Cardiac muscle cell (in vitro differentiated cells and primary cell): ENCODE results near the gene FGF14. TPM values are rescaled to one million over a fixed set of nuclear protein-coding genes. Genes with fewer than 3 reads are reported as not detected.

Experiments
- DNase-seq, 2 donors: peaks; one replicate each; pipeline versions ENCODE4 v3.0.0 to v3.0.0-alpha.2; 2010 to 2017; ENCODE audit warnings: low read depth in 1 of 2, low spot score in 1 of 2
- H3K27ac ChIP-seq: fragments of 200-600 bp; sonication (generic); 2 replicates; pipeline ENCODE4 v1.5.1; 2016
- H3K27me3 ChIP-seq: fragments of 200-600 bp; sonication (generic); 2 replicates; pipeline ENCODE4 v1.6.0; 2016; ENCODE audit warnings: control low read depth
- H3K36me3 ChIP-seq: fragments of 200-600 bp; sonication (generic); 2 replicates; pipeline ENCODE4 v1.5.1; 2016; ENCODE audit warnings: control low read depth
- H3K4me1 ChIP-seq: fragments of 200-600 bp; sonication (generic); 2 replicates; pipeline ENCODE4 v1.8.1; 2017; ENCODE audit warnings: low read depth, mild to moderate bottlenecking, mixed run types
- H3K4me3 ChIP-seq: fragments of 200-600 bp; sonication (generic); 2 replicates; pipeline ENCODE4 v1.5.1; 2016; ENCODE audit warnings: mild to moderate bottlenecking
- H3K9me3 ChIP-seq: fragments of 200-600 bp; sonication (generic); 2 replicates; pipeline ENCODE4 v1.5.1; 2017; ENCODE audit warnings: low read depth, mild to moderate bottlenecking, control low read depth
- CTCF ChIP-seq: IDR thresholded peaks from 2 replicates; pipeline ENCODE4 v1.5.1; 2012; ENCODE audit warnings: low read depth, mild to moderate bottlenecking, low read length
- polyA plus RNA-seq: library from polyadenylated mRNA; unstranded; fragments of >200 nt; fragmentation: Nextera tagmentation; extraction: Ambion mirVana; gene quantifications from 2 replicates; pipeline ENCODE4 v1.2.1, GENCODE V29; 2016
- total RNA-seq: library from RNA; depleted of rRNA; stranded (reverse); fragments of >200 nt; gene quantifications from 2 replicates; pipeline ENCODE4 v1.2.3, GENCODE V29; 2016

Gene FGF14
- total and polyA plus RNA-seq, 2 experiments from 2014 or later = not detected

GRCh38 chr13:101941095-101941783, 460.6 kb downstream of the FGF14 start:
- DNase-seq = peak in 1 of 2 donors; percentile 2
- Histone ChIP-seq H3K36me3 (no peaks in the 10 kb centered on the region), H3K4me3 (no peak overlapping the region), H3K27ac (no peak overlapping the region), H3K27me3 (no peaks in the 10 kb centered on the region), H3K9me3 (no peaks in the 10 kb centered on the region), H3K4me1 (no peaks in the 10 kb centered on the region)
- no peak for TF ChIP-seq CTCF

DNA sequence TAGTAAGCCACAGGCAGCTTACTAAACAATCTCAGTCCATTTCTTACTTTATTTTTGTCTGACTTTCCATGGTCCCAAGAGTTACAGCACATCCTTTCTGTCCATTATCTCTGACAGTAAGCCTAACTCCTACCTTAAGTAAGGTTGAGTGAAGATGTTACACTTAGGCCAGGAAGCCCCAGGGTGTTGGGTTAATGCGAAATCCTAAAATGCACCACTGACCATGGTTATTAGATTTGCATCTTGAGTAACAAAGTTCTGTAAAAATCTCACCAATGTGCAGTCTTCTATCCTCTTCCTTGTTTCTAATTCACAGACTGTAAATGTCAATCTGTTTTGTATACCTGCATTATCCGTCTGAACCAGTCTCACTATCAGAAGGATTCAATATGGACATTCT, 462.5 kb downstream of the FGF14 start:
- no peaks in the 10 kb centered on the region for H3K4me1 ChIP-seq
- TF ChIP-seq CTCF = no peak

GRCh38 chr13:101935828-101936227, 466.0 kb downstream of the FGF14 start:
- Histone ChIP-seq H3K27ac (no peak overlapping the region), H3K4me3 (no peak overlapping the region), H3K4me1 (no peaks in the 10 kb centered on the region), H3K9me3 (no peaks in the 10 kb centered on the region), H3K36me3 (no peaks in the 10 kb centered on the region), H3K27me3 (no peaks in the 10 kb centered on the region)
- no peak for DNase-seq
- no peak for TF ChIP-seq CTCF

More for the DNA sequence above, 462.5 kb downstream of the FGF14 start:
- DNase-seq = no peak
- Histone ChIP-seq H3K9me3 (no peaks in the 10 kb centered on the region), H3K27ac (no peak overlapping the region), H3K4me3 (no peak overlapping the region), H3K27me3 (no peaks in the 10 kb centered on the region), H3K36me3 (no peaks in the 10 kb centered on the region)

GRCh38 chr13:101931186-101931585, 470.7 kb downstream of the FGF14 start:
- TF ChIP-seq CTCF = no peak
- no peak overlapping the region for H3K27ac ChIP-seq
- DNase-seq = no peak
- no peaks in the 10 kb centered on the region for H3K4me1 ChIP-seq
- H3K9me3 ChIP-seq = no peaks in the 10 kb centered on the region
- H3K4me3 ChIP-seq = no peak overlapping the region
- H3K36me3 ChIP-seq = no peaks in the 10 kb centered on the region
- peaks cover 3% of the 10 kb centered on the region for H3K27me3 ChIP-seq

DNA sequence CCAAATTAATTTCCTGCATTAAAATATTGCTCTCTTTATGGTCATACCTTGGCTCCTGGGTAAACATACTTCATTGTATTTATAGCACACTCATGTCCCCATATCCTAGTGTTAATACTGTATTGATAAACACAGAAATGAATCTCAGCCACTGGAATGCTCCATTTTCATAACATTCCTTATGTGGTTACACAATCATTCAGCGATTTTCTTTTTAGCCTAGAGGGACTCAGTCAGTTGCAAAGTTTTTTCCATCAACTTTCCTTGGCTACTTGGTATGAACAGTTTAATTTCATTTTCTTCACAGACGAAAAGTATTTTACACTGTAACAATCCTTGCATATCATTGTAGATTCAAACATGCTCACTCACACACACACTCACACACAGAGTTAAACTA, 471.5 kb downstream of the FGF14 start:
- H3K4me3 ChIP-seq = no peak overlapping the region
- TF ChIP-seq CTCF = no peak
- no peaks in the 10 kb centered on the region for H3K9me3 ChIP-seq
- H3K27me3 ChIP-seq = peaks cover 3% of the 10 kb centered on the region
- H3K27ac ChIP-seq = no peak overlapping the region
- no peak for DNase-seq
- no peaks in the 10 kb centered on the region for H3K4me1 ChIP-seq
- H3K36me3 ChIP-seq = no peaks in the 10 kb centered on the region
